ENCODE measurements around the gene DMXL1.

Gene DMXL1, protein sequence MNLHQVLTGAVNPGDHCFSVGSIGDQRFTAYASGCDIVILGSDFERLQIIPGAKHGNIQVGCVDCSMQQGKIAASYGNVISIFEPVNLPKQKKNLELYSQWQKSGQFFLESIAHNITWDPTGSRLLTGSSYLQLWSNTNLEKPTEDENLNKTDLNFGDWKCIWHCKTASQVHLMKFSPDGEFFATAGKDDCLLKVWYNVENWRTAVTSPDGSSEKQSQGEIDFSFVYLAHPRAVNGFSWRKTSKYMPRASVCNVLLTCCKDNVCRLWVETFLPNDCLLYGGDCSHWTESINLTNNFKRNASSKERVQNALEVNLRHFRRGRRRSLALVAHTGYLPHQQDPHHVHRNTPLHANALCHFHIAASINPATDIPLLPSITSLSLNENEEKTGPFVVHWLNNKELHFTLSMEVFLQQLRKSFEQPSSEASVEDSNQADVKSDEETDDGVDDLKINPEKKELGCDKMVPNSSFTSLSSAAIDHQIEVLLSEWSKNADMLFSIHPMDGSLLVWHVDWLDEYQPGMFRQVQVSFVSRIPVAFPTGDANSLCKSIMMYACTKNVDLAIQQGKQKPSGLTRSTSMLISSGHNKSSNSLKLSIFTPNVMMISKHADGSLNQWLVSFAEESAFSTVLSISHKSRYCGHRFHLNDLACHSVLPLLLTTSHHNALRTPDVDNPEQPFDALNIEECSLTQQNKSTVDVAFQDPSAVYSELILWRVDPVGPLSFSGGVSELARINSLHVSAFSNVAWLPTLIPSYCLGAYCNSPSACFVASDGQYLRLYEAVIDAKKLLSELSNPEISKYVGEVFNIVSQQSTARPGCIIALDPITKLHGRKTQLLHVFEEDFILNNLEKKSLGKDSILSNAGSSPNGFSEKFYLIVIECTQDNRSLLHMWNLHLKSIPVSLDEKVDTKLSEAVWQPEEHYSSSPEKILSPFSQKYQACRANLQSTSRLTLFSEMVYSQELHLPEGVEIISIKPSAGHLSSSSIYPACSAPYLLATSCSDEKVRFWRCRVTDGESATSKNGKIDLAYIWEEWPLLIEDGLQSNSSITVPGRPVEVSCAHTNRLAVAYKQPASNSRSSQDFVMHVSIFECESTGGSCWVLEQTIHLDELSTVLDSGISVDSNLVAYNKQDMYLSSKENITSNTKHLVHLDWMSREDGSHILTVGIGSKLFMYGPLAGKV (N-terminal part only)

DNA sequence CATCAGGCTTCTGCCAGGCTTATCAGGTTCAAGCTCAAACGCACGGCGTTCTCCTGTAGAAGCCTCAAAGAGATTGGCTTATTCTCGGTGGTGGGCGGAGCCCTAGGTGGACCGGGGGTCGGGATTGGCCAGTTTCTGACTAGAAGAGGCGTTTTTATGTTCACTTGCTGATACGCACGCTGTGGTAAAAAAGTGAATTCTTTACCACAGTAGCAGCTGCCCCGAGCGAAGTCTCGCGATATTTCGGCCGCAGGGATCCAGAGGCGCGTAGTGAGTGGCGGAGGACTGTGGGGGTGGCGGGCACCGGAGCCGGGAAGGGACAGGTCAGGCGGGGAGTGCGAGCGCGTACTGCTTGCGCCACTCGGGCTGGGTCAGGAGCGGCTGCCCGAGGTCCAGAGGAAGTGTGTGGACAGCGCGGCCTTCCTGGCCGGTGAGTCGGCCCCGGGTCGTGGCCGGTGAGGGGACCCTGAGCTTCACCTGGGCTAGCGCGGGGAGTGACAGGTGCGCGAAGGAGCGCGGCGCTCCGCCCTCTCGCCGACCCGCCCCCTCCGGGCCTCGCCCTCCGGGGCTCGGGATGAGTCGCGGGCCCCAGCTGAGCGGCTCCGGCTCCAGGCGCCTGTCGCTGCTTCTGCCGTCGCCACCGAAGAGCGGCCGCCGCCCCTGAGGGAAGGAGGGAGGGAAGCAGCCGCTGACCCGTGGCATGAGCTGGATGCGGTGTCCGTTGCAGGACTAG, at the start of gene DMXL1:
Gene DMXL1, plus strand, starts transcription at position 260 of the 733 bp plus-strand sequence. CDS start 483 bp downstream, outside the sequence.
- DNase-seq (ENCODE audit: low spot score): peak; percentile 99

DNA sequence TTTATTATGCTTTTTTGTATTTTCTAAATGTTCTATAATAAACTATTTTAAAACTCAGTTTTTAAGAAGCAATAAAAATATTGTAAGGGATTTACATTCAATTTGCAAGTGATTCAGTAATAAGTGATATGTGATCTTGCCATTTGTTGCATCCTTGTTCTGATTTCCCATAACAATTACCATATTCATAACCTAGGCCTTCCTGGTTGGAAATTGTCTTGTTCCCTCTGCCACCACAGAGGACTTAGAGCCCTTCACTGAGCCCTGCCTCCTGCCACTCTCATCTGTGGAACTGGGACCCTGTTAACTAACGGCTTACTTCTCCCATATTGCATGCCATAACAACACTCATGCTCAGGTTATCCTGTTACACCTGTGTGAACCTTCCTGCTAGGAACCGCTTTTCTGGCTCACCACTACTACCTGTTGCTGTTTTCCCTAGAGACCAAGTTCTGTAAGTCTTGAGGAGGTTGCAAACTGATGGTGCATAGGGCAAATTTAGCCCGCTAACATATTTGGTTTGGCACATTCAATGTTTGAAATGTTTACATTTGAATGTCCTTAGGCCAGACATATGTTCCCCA, 49.6 kb upstream of the DMXL1 start:
- no peak for DNase-seq (ENCODE audit: low spot score)

DNA sequence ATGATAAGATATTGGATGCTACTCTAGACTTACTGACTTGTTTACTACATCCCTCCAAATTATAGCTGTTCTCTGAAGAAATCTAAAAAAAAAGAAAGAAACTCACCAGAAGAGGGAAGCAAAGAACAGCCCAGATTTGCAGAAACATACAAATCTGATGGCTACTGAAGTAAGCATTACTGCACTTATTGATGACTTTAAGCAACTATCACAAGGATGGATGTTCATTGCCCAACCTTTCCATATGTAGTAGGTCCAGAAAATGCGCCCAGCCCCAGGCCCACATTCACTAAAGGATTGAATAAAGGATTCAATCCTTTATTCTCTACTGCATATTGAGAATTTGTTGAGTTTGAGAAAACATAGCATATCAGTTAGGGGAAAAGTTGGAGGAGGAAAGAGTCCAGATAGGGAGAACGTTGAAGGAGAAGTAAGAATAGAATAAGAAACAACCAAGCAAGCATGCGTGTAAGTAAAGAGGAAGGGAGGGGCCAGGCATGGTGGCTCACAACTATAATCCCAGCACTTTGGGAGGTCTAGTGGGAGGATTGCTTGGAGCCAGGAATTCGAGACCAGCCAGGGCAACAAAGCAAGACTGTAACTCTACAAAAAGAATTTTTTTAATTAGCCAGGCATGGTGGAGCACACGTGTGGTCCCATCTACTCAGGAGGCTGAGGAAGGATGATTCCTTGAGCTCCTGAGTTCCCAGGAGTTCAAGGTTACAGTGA, 48.7 kb upstream of the DMXL1 start:
- peak; percentile 45 for DNase-seq (ENCODE audit: low spot score)

DNA sequence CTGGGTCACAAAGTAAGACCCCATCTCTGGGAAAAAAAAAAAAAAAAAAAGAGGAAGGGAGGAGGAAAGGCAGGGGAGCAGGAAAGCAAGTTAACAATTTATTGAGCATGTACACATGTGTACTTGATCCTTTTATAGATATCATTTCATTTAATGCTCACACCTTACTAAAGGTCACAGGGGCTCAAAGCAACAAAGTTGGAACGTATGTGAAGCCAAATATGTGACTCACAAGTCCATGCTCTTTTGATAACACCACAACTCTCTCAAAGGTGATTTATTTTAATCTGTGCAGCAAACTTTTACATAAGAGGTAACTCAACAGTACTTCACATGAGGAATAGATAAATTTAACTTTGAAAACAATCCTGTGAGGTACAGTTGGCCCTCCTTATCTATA, 48.1 kb upstream of the DMXL1 start:
- no peak for DNase-seq (ENCODE audit: low spot score)

DNA sequence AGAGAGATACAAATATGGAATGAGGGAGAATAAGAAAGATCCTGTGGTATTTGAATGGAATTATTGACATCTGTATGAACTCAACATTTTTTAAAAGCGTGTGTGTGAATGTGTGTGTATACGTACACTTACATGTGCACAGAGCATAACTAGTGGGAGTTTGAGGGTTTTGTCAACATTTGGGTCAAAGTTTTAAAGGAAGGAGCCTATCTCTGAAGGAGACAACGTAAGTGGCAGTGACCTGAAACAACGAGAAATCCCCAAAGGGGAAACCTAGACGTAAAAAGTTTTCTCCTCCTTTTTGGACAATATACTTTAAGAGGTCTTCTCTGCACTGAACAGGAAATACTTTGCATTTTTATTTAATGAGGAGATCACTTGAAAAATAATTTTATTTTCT, 42.3 kb upstream of the DMXL1 start:
- DNase-seq (ENCODE audit: low spot score): no peak

DNA sequence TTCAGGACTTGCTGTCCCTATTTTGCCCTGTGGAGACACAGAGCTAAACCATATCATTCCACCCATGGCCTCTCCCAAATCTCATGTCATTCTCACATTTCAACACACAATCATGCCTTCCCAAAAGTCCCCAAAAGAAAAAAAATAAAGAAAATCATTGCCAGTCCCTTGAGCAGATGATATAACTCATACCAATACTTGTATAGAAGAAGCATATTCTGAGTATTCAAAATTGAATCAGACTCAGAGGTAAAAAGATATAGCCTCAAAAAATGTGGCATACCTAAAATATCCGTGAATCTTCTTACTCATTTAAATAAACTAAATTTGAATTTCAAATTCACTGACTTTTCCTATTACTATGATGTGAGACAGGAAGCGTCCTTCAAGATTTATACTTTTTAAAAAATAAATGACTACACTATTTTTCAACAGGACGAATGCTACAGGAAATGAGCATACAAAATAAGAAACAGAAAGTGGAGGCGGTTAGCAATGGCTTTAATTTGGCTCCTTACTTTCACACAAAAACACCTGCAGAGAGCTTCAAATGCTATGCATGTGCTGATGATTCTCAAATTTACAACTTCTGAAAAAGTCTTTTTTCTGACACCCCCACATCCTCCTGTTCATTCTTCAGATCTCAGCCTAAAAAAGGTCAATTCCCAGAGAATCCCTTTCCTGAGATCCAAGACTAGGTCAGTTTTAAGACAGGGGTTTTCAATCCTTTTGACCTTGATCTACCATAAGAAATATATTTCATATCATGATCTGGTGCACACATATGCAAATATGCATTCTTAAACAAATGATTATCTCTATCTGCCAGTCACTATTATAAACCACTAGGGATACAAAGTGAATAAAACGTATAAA, 39.6 kb upstream of the DMXL1 start:
- no peak for DNase-seq (ENCODE audit: low spot score)

DNA sequence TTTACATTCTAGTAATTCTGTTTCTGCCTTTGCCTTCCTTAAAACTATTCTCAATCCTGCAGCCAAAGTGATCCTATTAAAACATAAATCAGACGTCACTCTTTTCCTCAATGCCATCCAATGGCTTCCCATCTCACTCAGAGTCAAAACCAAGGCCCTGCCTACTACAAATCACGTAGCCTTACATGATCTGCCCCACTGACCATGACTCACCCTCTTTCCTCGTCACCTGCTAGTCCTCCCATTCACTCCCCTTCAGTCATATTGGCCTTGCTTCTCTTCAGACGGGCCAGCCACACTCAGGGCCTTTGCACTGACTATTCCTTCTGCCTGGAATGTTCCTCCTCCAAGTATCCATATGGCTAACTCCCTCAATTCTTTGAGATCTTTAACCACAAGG, 39.0 kb upstream of the DMXL1 start:
- no peak for DNase-seq (ENCODE audit: low spot score)

DNA sequence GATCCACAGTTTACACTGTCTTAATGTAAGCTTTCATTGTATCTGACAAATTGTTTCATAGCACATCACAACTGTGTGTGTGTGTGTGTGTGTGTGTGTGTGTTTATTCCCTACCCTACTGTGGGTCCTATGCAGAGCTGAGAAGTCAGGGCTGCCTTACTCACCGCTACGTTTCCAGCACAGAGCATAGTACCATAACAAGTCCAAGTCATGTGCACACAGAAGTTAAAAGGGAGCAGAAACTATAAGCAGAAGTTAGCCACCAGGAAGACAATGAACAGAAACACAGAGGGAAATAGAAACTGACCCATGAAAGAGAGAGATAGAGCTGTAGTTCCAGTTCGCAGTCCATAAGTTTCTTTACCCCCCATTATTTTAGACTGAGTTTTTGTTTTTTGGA, 38.2 kb upstream of the DMXL1 start:
- peak; percentile 23 for DNase-seq (ENCODE audit: low spot score)

DNA sequence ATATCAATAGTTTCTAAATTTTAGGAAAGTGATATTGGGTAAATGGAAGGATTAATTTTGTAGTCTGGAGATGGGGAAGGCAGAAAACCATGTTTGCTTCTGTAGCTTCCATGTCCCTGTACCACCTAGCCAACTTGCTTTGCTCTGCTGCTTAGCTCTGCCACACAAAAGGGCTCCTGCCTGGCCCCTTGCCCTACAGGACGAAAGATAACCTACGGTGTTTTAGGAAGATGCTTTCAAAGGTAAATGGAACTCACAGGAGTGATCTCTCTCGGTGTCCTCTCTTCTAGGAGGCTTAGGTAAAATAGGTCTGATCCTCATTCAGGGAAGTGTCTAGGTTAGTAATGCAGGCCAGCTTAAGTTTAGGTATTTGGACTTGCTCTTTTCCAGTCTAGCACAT, 37.8 kb upstream of the DMXL1 start:
- no peak for DNase-seq (ENCODE audit: low spot score)

DNA sequence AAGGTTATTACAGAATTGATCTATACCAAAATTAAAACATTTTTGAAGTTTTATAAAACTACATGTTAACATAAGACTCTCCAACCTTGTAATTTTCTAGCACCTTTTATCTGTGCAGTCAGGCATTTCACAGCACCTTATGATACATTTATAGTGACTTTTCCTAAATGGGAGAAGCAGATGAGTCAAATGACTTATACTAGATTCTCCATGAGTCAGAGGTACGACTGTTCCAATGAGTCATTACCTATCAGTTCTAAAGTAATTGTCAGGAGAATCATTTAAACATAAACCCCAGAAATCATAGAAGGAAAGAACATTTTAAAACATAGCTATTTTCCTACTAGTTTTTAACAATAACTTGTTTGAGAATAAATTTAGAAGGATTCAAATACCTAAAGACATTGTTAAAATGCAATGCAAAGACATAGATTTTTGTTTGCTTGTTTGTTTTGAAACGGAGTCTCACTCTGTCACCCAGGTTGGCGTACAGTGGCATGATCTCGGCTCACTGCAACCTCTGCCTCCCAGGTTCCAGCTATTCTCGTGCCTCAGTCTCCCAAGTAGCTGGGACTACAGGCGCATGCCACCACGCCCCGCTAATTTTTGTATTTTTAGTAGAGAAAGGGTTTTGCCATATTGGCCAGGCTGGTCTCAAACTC, 34.7 kb upstream of the DMXL1 start:
- DNase-seq (ENCODE audit: low spot score): no peak

DNA sequence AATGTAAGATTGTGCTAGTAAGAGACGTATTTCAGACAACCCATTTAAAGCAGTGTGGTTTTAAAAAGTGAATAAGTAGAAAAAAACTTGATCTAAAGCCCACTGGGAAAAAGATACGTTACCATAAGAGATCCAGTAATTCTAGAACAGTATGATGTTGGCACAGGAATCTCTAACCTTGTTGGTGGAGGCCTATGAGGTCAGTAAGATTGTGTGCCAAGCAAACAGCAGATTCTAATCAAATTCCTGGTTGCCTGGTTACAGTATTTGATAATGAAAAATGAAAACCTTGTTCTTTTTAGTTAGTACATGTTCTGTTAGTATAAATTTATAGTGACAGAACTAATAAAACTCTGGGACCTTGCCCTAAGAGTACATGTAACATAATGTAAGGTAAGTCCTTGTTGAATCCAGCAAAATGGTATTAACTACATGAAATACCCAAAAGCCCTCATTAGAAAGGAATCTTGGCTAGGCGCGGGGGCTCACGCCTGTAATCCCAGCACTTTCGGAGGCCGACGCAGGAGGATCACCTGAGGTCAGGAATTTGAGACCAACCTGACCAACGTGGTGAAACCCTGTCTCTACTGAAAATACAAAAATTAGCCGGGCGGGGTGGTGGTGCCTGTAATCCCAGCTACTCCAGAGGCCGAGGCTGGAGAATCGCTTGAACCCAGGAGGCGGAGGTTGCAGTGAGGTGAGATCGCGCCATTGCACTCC, 33.2 kb upstream of the DMXL1 start:
- DNase-seq (ENCODE audit: low spot score): no peak

DNA sequence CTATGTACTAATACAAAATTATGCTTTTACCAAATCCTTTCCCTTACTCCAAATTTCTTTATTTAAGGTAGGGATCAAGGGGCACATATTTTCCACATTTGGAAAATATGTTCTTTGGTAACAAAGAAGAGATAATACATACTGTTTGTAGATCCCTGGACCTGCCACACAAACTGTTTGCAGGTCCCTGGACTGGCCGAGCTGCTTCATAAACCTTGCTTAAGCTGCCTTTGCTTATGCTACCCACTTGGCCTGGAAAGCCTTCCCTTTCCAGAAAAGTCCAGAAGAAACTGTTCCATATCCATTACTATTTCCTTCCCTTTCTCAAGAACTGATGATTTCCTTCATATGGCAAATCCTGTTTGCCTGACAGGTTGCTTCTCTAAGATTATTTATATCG, 22.6 kb upstream of the DMXL1 start:
- no peak for DNase-seq (ENCODE audit: low spot score)

DNA sequence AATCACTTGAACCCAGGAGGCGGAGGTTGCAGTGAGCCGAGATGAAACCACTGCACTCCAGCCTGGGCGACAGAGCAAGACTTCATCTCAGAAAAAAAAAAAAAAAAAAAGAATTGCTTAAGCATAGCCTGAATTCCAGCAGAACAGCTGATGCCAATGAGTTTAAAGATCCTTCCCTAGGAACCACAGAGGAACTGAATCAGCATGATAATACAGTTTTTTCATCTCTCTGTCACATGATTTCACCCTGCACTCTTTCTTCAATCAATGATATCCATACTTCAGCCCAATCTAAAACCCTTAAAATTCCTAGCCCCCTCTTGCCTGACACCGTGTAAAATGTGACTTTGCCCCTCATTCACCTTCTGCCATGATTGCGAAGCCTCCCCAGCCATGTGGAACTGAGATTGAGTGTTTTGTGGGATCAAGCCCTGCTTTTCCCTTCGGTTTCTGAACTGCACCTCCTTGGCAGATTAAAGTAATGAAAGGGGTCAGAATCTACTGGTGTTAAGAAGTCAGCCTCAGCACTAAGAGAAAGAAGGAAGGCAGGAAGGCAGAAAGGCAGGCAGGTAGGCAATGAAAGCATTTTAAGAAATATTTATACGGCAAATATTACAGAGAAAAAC, 20.9 kb upstream of the DMXL1 start:
- no peak for DNase-seq (ENCODE audit: low spot score)

DNA sequence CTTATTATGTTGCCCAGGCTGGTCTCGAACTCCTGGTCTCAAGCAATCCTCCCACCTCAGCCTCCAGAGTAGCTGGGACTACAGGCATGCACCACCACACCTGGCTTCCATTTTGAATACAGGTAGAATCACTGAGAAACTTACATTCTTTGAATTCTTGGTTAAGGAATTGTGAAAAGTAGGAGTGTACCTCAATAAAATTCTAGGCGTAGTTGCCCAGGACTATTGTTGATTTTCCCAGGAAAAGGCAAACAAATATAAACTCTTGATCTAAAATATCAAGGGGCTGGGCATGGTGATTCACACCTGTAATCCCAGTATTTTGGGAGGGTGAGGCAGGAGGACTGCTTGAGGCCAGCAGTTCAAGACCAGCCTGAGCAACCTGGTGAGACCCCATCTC, 16.8 kb upstream of the DMXL1 start:
- no peak for DNase-seq (ENCODE audit: low spot score)

DNA sequence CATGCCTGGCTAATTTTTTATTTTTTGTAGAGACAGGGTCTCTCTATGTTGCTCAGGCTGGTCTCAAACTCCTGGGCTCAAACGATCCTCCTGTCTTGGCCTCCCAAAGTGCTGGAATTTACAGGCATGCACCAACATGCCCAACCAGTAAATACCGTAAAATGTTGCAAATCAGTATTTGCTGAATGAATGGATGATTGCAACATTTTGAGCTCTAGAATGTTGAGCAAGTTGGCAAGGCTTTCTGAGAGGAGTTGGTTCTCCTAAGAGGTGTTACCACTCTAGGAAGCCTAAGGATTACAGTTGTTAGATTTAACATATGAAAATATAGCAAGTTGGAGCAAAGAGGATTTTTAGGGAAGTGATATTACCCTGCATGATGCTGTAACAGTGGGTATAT, 15.6 kb upstream of the DMXL1 start:
- DNase-seq (ENCODE audit: low spot score): no peak

DNA sequence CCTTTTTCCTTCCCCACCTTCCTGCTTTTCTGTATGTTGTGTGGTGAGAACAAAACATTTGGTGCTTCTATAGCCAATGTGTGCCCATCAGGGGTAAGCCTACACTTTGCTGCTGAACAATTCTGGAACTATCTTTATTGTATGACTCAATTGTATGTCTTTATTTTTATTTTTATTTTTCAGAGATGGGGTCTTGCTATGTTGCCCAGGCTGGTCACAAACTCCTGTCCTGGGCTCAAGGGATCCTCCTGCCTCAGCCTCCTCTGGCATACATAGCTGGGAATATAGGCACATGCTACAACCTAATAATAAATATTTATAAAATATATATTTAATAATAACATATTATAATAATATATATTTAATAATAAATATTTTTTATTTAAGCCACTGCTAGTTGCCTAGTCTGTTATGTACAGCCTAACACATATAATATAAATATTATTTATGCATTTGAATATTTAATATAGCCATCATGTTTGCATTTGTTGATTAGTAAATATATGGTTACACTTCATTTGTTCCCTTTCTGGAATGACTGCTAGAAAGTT, 11.8 kb upstream of the DMXL1 start:
- no peak for DNase-seq (ENCODE audit: low spot score)

DNA sequence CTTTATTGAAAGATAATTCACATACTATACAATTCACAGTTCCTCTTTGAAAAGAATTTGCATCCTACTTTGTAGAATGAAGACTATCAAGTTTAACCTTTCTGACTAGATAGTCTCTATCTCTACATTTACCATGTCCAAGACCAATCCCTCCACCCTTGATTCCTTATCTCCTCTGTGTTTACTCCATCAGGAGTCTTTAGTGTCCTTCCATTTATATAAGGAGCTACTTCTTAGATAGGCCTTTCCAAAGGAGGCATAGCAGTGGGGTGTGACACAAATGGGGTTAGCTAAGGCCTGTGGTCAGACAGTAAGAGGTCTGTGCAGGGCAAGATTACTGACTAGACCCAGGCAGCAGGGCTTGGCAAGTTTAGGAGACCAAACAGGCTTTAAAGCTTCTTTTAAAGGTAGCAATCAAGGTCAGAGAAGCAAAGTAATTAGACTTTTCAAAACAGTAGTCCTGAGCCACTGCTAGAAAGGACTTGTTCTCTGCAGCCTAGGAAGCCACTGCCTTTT, 11.1 kb upstream of the DMXL1 start:
- DNase-seq (ENCODE audit: low spot score): no peak

All from Ammon's horn (tissue), 1 donor.